Measurements from ENCODE around the gene CPT1C.
A peak's percentile ranks its signal among the peaks of the same experiment; 100 is the strongest.

DNA sequence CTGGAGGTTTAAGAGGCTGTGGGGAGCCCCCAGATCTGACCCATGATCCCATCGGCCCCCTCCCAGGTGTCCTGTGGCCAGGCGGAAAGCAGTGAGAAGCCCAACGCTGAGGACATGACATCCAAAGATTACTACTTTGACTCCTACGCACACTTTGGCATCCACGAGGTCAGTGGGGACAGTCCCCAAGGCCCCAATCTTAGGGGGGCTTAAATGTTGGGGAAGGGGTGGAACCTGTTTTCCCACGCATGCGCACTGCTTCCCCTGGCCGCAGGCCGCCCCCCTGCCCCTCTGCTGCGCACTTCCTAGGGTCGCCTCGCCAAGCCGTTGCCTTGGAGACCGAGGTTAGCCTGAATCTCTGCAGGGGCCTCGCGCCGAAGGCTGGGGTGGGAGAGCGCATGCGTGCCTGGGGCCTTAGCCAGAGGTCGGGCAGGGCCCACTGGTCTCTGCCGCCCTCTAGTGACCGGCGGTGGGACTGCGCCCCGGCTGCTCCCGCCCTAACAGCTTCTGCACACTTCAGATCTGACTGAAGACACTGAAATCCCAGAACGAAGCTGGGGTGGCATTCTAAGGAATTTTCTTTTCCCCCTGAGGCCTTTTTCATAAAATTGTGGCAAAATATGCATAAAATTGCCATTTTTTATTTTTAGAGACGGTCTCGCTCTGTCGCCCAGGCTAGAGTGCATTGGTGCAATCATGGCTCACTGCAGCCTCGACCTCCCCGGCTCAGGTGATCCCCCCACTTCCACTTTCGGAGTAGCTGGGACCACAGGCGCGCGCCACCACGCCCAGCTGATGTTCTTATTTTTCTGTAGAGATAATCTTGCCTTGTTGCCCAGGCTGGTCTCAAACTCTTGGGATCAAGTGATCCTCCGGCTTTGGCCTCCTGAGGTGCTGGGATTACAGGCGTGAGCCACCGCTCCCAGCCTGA lies 10.2 kb upstream of the CPT1C start:
- TF ChIP-seq, protein P1, sequence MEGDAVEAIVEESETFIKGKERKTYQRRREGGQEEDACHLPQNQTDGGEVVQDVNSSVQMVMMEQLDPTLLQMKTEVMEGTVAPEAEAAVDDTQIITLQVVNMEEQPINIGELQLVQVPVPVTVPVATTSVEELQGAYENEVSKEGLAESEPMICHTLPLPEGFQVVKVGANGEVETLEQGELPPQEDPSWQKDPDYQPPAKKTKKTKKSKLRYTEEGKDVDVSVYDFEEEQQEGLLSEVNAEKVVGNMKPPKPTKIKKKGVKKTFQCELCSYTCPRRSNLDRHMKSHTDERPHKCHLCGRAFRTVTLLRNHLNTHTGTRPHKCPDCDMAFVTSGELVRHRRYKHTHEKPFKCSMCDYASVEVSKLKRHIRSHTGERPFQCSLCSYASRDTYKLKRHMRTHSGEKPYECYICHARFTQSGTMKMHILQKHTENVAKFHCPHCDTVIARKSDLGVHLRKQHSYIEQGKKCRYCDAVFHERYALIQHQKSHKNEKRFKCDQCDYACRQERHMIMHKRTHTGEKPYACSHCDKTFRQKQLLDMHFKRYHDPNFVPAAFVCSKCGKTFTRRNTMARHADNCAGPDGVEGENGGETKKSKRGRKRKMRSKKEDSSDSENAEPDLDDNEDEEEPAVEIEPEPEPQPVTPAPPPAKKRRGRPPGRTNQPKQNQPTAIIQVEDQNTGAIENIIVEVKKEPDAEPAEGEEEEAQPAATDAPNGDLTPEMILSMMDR (IDR thresholded peaks at IDR 0.05) = peak; percentile 99 to 100 (median 100)
- TF ChIP-seq POLR2A (IDR thresholded peaks at IDR 0.05) = no peak
